GM23248 (cell line): ENCODE data around the gene MGAT3.

Experiments
- EZH2 ChIP-seq: fragments of 200-600 bp; sonication (generic); IDR thresholded peaks from 2 replicates; pipeline ENCODE4 v1.6.1; 2018; ENCODE audit warnings: antibody characterized with exemption, mild to moderate bottlenecking; ENCODE audit not compliant: insufficient read depth, poor library complexity, severe bottlenecking
- EZH2phosphoT487 ChIP-seq: fragments of 200-600 bp; sonication (generic); IDR thresholded peaks from 2 replicates; pipeline ENCODE4 v1.6.1; 2018; ENCODE audit warnings: antibody characterized with exemption, moderate library complexity, mild to moderate bottlenecking, low read depth; ENCODE audit not compliant: insufficient read depth

DNA sequence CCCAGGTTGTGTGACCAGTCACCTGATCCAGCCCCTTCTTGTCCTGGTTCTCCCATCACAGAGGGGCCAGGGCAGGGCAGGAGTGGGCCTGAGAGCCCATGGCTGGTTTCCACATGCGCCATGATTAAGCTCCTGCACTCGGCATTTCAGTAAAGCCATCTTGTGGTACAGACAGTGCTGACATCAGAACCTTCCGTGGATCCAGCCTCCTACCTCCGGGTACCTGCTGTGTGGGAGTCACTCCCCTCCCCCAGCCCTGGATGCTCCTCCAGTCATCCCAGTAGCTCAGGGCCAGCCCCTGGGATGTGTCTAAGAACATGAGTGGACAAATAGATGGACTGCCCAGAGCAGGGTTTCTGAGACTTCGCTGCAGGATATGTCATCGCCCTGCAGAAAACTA lies 22.1 kb upstream of the MGAT3 start:
- TF ChIP-seq EZH2 (no peak), EZH2phosphoT487 (no peak)
